Fibroblast of lung (primary cell): ENCODE results near the gene C3orf70. TPM values are rescaled to one million over a fixed set of nuclear protein-coding genes. Genes with fewer than 3 reads are reported as not detected.

Experiments
- DNase-seq, 2 donors: peaks; one replicate each; pipeline versions ENCODE4 v3.0.0 to v3.0.0-alpha.2; 2010; ENCODE audit warnings: low read depth in 2 of 2
- H2AFZ ChIP-seq: 2 replicates; pipeline ENCODE4 v1.5.1; 2012; ENCODE audit warnings: low read length, control low read depth, inconsistent platforms
- H3K27ac ChIP-seq: 2 replicates; pipeline ENCODE4 v1.5.1; 2011; ENCODE audit warnings: low read length, control low read depth; ENCODE audit not compliant: insufficient read depth
- H3K27me3 ChIP-seq: 2 replicates; pipeline ENCODE4 v1.5.1; 2011; ENCODE audit warnings: mild to moderate bottlenecking, low read length; ENCODE audit not compliant: control insufficient read depth, insufficient read depth
- H3K36me3 ChIP-seq: 2 replicates; pipeline ENCODE4 v1.5.1; 2011; ENCODE audit warnings: low read length; ENCODE audit not compliant: control insufficient read depth, insufficient read depth
- H3K4me1 ChIP-seq: 2 replicates; pipeline ENCODE4 v1.5.1; 2011; ENCODE audit warnings: low read length; ENCODE audit not compliant: control insufficient read depth, insufficient read depth; ENCODE audit errors: extremely low read depth
- H3K4me2 ChIP-seq: 2 replicates; pipeline ENCODE4 v1.5.1; 2011; ENCODE audit warnings: low read length, control low read depth; ENCODE audit not compliant: insufficient read depth; ENCODE audit errors: extremely low read depth
- H3K4me3 ChIP-seq, 4 experiments: fragments of 200-600 bp in 1 of 4; sonication (generic) in 1 of 4; replicated peaks in 1 of 4; 2 replicates each; pipeline ENCODE4 v1.5.1; 2011 to 2016; ENCODE audit warnings: low read length in 4 of 4, low read depth in 3 of 4, mild to moderate bottlenecking in 3 of 4, control low read depth in 2 of 4, inconsistent platforms in 1 of 4, mixed read lengths in 1 of 4; ENCODE audit not compliant: insufficient read depth in 1 of 4; ENCODE audit errors: control extremely low read depth in 1 of 4
- H3K79me2 ChIP-seq: 2 replicates; pipeline ENCODE4 v1.5.1; 2012; ENCODE audit warnings: mild to moderate bottlenecking, low read length, inconsistent platforms; ENCODE audit not compliant: control insufficient read depth, insufficient read depth
- H3K9ac ChIP-seq: 2 replicates; pipeline ENCODE4 v1.5.1; 2011; ENCODE audit warnings: mild to moderate bottlenecking, low read length, control low read depth; ENCODE audit not compliant: insufficient read depth
- H3K9me3 ChIP-seq: 2 replicates; pipeline ENCODE4 v1.5.1; 2012; ENCODE audit warnings: low read depth, low read length; ENCODE audit not compliant: control insufficient read depth, insufficient read depth
- H4K20me1 ChIP-seq: 2 replicates; pipeline ENCODE4 v1.5.1; 2011; ENCODE audit warnings: low read length; ENCODE audit not compliant: control insufficient read depth, insufficient read depth; ENCODE audit errors: extremely low read depth
- EZH2 ChIP-seq: IDR thresholded peaks from 2 replicates; pipeline ENCODE4 v1.5.1; 2012; ENCODE audit warnings: low read length, control low read depth, mild to moderate bottlenecking; ENCODE audit errors: missing control alignments
- polyA plus RNA-seq, 2 donors: library from polyadenylated mRNA; depleted of rRNA in 1 of 2; stranded (reverse) in 1 of 2; unstranded in 1 of 2; fragments of >200 nt; gene quantifications; 2 replicates each; pipeline ENCODE4 v1.2.1, GENCODE V29; 2011 to 2012; ENCODE audit warnings: missing spikeins in 1 of 2
- total RNA-seq: library from RNA; depleted of rRNA; stranded (reverse); fragments of >200 nt; gene quantifications from 2 replicates; pipeline ENCODE4 v1.2.1, GENCODE V29; 2014
- TF ChIP-seq, protein P1 (sequence below), 2 donors: IDR thresholded peaks in 1 of 2; conservative IDR thresholded peaks in 1 of 2; 1 replicate in 1 of 2; 2 replicates in 1 of 2; pipeline ENCODE4 v1.5.1; 2011 to 2012; ENCODE audit warnings: low read length in 2 of 2, control low read depth in 1 of 2, inconsistent platforms in 1 of 2, low read depth in 1 of 2, mild to moderate bottlenecking in 1 of 2

The C3orf70 gene
- total and polyA plus RNA-seq, 2 donors (not counting 1 experiment from before 2014, with no cell fraction given), result 0.33 to 4.7 TPM

DNA sequence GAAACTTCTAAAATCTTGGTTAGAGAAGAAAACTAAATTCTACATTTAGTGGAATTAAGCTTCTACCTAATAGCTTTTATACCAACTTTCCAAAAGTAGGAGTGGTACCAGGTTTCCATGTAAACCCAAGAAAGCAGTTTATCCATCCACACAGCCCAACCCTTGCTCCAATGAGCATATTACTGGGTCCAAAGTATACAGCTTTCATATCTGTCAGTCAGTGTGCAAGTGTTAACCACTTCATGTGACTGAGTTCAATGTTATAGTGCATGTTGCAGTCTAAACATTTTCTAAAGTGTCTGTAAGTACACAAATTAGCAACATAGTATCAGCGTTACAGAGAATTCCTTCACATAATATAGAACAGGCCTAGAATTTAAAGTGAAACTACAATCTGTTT lies 73.2 kb downstream of the C3orf70 start:
- Histone ChIP-seq H3K4me2 (no peak overlapping the region), H3K9ac (no peak overlapping the region)

DNA sequence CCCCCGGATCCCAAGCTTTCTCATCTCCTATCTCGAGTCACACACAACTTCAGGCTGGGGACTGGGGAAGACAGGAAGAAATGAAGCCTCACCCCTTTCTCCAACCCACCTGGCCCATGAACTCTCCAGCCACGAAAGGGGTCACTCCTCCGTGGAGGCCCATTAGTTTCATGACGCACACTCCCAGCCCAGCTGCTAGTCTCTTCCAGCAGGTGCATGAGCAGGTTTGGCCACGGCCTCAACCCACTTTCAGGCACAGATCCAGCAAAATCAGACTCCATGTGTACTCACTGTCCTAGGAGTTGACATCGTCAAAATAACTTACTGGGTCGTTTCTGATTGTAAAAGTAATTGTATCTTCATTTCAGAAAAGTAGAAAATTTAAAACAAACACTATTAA lies 76.6 kb downstream of the C3orf70 start:
- Histone ChIP-seq H3K4me1 (no peaks in the 10 kb centered on the region), H3K4me3 (no peak overlapping the region), H3K9me3 (no peaks in the 10 kb centered on the region), H3K36me3 (no peaks in the 10 kb centered on the region), H2AFZ (no peak overlapping the region), H4K20me1 (no peaks in the 10 kb centered on the region), H3K4me2 (no peak overlapping the region), H3K9ac (no peak overlapping the region), H3K79me2 (no peaks in the 10 kb centered on the region), H3K27ac (no peak overlapping the region), H3K27me3 (no peaks in the 10 kb centered on the region)
- TF ChIP-seq, protein P1, sequence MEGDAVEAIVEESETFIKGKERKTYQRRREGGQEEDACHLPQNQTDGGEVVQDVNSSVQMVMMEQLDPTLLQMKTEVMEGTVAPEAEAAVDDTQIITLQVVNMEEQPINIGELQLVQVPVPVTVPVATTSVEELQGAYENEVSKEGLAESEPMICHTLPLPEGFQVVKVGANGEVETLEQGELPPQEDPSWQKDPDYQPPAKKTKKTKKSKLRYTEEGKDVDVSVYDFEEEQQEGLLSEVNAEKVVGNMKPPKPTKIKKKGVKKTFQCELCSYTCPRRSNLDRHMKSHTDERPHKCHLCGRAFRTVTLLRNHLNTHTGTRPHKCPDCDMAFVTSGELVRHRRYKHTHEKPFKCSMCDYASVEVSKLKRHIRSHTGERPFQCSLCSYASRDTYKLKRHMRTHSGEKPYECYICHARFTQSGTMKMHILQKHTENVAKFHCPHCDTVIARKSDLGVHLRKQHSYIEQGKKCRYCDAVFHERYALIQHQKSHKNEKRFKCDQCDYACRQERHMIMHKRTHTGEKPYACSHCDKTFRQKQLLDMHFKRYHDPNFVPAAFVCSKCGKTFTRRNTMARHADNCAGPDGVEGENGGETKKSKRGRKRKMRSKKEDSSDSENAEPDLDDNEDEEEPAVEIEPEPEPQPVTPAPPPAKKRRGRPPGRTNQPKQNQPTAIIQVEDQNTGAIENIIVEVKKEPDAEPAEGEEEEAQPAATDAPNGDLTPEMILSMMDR (conservative IDR thresholded peaks at IDR 0.05 in 1 of 2, IDR thresholded peaks at IDR 0.05 in 1 of 2; ENCODE audit: low read depth in 1 of 2, low read length in 2 of 2), result no peak
- no peak for TF ChIP-seq EZH2
- DNase-seq, result no peak

More for the DNA sequence above, 73.2 kb downstream of the C3orf70 start:
- H3K36me3 ChIP-seq, result no peaks in the 10 kb centered on the region
- no peaks in the 10 kb centered on the region for H3K27me3 ChIP-seq
- no peak for DNase-seq
- H3K27ac ChIP-seq, result no peak overlapping the region
- TF ChIP-seq, protein P1 (conservative IDR thresholded peaks at IDR 0.05 in 1 of 2, IDR thresholded peaks at IDR 0.05 in 1 of 2; ENCODE audit: low read depth in 1 of 2, low read length in 2 of 2), result no peak
- no peak for TF ChIP-seq EZH2
- no peaks in the 10 kb centered on the region for H3K9me3 ChIP-seq
- H2AFZ ChIP-seq, result no peak overlapping the region
- no peaks in the 10 kb centered on the region for H3K4me1 ChIP-seq
- H4K20me1 ChIP-seq, result no peaks in the 10 kb centered on the region
- no peak overlapping the region for H3K4me3 ChIP-seq
- no peaks in the 10 kb centered on the region for H3K79me2 ChIP-seq

DNA sequence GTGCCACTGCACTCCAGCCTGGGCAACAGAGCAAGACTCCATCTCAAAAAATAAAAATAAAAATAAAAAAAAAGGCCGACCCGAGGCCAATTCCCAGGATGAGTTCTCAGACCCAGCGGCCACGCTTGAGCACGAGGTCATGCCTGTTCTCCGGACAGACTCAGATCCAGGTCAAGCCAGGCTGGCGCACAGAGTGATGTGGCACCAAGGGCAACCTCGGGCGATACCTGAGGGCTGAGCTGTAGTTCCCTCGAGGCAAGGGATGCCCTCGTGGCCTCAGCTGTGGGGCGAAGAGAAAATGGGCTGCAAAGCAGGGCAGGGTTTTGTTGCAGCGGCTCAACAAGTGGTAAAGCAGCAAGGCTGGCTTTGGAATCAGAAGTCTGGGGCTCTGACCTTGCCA lies 77.3 kb downstream of the C3orf70 start:
- H3K9me3 ChIP-seq, result no peaks in the 10 kb centered on the region
- TF ChIP-seq, protein P1 (conservative IDR thresholded peaks at IDR 0.05 in 1 of 2, IDR thresholded peaks at IDR 0.05 in 1 of 2; ENCODE audit: low read depth in 1 of 2, low read length in 2 of 2), result no peak
- TF ChIP-seq EZH2, result no peak
- H3K27ac ChIP-seq, result no peak overlapping the region
- no peak overlapping the region for H3K4me3 ChIP-seq
- no peaks in the 10 kb centered on the region for H3K4me1 ChIP-seq
- H3K79me2 ChIP-seq, result no peaks in the 10 kb centered on the region
- H3K27me3 ChIP-seq, result no peaks in the 10 kb centered on the region
- no peak overlapping the region for H2AFZ ChIP-seq
- H3K9ac ChIP-seq, result no peak overlapping the region
- H3K36me3 ChIP-seq, result no peaks in the 10 kb centered on the region
- H4K20me1 ChIP-seq, result no peaks in the 10 kb centered on the region
- DNase-seq, result no peak
- no peak overlapping the region for H3K4me2 ChIP-seq
